HG03565 (cell line): Measurements from ENCODE around the gene IL1R1.
"Not testable (repeated sequence)": the region's sequence is repeated elsewhere in the genome, so short reads cannot be mapped to it uniquely, and the experiment has no call there.

ENCODE experiments used
- ATAC-seq: cut with Tn5 transposase; IDR thresholded peaks from one replicate; pipeline ENCODE4 v1.9.1; 2021; ENCODE audit warnings: mild to moderate bottlenecking, moderate library complexity; ENCODE audit not compliant: unreplicated experiment

IL1R1 gene

GRCh38 chr2:102110596-102111334 is 31.8 kb upstream of the IL1R1 start:
- no peak for ATAC-seq

- no peak for ATAC-seq
Measured at GRCh38 chr2:102111823-102112222, 30.7 kb upstream of the IL1R1 start.

GRCh38 chr2:102112271-102112670 is 30.3 kb upstream of the IL1R1 start:
- no peak for ATAC-seq

- ATAC-seq = no peak
Measured at GRCh38 chr2:102112692-102113665, 29.6 kb upstream of the IL1R1 start.

DNA sequence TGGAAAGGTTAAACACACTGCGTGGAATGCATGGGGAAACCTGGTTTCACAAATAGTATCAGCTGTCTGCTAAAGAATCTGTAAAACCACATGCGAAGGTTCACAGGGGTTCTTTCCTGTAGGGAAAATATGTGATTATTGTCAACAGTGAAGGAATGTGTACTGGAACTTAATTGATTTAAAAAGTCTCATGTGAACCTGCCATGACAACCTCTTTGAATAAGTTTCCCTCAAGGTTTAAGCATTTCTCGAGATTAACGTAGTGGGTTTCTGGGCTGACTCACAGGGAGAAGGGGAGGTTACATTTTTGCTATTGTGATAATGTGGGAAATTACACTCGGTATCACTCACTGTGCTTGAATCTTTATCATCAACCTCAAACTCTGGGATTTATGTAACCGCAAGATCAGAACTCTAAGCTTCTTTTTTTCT is 28.2 kb upstream of the IL1R1 start:
- ATAC-seq = no peak

GRCh38 chr2:102114851-102115497 is 27.6 kb upstream of the IL1R1 start:
- no peak for ATAC-seq

DNA sequence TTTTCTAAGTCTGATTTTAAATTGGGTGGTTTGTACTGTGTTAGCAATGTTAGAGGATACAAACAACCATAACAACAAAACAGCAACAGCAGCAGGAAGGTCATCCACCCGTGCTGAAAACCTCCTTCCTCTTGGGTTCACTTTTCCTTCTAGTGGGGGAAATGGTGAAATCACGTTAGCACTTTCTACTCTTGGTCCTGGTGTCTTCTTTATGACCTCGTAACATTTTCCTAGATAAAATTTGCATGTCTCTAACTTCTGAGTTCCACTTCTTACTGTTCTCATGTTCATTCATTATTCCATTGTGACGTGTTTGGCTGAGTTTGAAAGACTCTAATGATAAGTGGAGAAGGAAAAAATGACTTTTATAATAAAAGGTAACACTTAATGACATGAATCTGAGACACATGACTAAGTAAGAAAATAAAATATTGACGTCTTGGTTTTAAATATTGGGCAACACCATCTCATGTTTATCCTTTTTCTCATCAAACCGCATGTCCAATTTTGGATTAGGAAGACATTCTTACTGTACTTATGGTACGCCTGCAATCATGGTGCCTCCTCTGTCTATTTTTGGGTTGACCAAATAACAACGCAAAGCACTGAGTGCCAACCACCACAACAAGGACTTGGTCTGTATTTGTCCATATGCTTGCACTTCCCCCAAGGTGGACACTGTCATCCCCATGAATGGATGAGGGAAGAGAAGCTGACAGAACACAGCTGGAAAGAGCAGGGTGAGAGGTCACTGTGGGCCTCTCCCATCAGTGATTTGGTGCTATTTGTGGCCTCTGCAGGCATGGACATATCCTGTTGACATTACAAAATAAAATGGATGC is 25.7 kb upstream of the IL1R1 start:
- ATAC-seq = no peak

- no peak for ATAC-seq
Measured at GRCh38 chr2:102117472-102117858, 25.1 kb upstream of the IL1R1 start.

GRCh38 chr2:102119255-102119654 is 23.3 kb upstream of the IL1R1 start:
- ATAC-seq = no peak

DNA sequence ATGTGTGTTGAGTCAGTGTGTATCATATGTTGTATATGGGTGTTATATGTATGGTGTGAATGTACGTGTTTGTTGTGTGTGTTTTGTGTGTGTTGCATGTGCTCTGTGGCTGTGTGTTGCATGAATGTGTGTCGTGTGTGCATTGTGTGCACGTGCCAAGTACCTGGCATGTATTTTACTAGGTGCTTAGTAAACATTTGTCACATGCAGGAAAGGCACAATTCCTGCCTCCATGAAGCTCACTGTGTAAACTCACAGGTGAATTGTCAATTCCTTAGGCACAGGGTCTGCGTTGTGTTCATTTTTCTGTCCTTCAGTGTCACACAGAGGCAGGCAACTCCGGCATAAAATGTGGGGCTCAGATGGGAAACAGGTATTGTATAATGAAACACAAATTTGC is 22.3 kb upstream of the IL1R1 start:
- no peak for ATAC-seq

DNA sequence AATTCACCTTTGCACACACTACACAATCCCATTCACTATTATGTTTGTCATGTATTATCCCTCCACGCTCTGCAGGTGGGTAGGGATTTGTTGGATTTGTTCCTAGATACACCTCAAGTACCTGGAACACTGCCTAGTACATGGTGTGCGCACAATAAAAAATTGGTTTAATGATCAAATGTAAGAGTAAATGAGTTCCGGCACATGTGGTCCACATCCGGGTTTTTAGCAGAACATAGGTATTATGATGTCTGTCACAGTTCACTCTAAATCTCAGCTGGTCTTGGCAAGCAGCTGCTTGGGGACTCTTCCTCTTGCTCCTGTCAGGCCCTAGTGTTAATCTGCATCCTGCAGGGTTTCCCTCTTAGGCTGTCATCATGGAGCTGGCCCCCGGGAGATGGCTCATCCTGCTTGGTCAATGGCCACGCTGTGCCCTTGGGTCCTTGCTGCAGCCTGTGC is 21.8 kb upstream of the IL1R1 start:
- ATAC-seq = no peak

DNA sequence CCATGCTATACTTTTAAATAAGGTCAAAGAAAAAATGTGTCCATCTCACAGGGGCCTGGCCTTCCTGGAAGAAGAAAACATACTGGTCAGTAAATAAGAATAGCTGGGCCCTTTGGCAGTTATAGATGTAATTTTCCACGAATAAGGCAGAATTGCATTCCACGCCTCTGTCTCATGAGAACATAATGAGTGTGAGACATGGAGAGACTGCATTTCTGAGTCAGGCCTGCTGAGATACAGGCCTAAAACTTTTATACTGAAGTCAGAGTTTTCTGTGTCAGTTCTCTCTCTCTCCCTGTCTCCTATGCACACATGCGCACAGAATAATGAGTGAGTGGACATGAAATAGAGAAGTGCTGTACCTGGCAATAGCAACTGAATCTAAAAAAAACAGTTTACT is 20.4 kb upstream of the IL1R1 start:
- no peak for ATAC-seq

GRCh38 chr2:102122909-102123308 is 19.6 kb upstream of the IL1R1 start:
- ATAC-seq = no peak

GRCh38 chr2:102124421-102124820 is 18.1 kb upstream of the IL1R1 start:
- not testable (repeated sequence) for ATAC-seq

GRCh38 chr2:102126169-102126568 is 16.4 kb upstream of the IL1R1 start:
- ATAC-seq = no peak

DNA sequence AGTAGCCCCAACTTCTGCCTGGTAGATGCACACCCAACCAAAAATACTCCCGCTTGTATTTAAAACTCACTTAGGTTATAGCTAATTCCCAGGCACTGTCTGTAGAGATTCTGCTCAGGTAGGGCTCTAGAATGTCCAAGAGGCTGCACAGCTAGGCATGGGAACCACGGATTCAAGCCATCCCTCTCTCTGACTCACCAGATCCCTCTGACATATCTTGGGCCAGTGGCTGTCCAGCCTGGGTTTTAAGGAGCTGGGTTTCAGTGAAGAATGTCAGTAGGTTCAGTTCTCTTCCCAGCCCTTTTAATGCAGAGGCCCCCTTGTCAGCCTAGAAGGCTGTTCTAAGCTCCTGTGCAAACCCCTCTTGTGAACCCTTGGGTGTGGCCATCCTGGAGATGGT is 15.9 kb upstream of the IL1R1 start:
- ATAC-seq = no peak

DNA sequence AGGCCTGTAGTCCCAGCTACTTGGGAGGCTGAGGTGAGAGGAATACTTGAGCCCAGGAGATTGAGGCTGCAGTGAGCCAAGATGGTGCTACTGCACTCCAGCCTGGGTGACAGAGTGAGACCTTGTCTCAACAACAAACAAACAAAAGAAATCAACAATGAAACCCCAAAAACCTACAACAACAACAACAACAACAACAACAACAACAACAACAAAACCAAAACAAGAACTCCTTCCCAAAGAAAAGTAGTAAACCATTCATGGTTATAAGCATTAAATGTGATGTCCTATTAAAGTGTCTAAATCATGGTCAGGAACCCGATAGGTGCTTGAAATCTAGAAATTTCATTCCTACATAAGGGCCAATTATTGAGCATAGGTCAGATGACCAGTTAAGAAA is 13.5 kb upstream of the IL1R1 start:
- no peak for ATAC-seq

- no peak for ATAC-seq
Measured at GRCh38 chr2:102129951-102130646, 12.4 kb upstream of the IL1R1 start.

DNA sequence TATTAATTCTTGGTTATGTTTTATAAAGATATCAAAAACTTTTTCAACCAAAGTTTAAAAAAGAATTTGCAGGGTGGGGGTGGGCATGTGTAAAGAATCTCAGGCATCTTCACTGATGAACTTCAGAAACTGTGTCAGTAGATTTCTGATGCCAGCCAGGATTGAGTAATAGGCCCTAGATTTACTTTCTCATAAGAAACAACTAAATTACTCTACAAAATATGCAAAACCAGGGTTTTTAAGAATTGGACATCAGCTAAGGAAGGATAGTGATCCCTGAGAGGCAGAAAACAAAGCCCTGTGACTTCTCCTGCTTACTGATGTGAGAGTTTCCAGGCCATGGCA is 11.9 kb upstream of the IL1R1 start:
- ATAC-seq = no peak

- no peak for ATAC-seq
Measured at GRCh38 chr2:102131564-102131963, 11.0 kb upstream of the IL1R1 start.
